ENCODE results near the gene CREBL2. TPM values are rescaled to one million over a fixed set of nuclear protein-coding genes. Genes with fewer than 3 reads are reported as not detected.

The CREBL2 gene
- total RNA-seq, 4 donors from 2014 or later, result 11.2 to 42.7 (median 26.4) TPM

DNA sequence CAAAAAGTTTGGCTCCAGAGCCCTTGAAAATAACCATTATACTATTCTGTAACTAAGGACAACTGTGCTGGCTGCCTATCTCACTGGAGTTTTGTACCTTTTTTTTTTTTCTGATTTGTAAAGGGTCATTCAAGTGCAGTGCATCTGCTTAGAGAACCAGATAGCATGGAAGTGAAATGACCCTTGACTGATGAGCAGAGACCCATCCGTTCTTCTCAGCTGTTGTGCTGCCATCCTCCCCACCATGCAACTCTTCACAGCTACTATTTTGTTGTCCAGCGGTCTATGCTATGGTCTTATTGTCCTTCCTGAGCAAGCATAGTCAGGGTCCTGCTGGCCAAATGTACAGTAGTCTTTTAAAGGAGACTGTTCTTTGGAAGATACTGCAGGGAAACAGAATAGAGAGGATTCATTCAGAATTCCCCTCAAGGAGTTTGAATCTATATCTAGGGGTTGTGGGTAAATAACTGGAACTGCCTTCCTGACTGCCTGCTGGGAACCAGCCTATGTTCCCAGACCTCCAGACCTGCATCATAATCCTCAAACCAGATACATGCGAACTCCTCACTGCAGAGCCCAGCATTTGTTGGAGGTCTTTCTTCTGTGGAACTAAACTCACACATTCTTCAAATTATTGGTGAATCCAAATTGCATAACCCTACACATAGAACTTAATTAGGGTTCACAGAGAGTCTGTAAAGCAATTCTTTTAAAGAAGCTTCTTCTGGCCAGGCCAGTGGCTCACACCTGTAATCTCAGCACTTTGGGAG, 43.2 kb downstream of the CREBL2 start:
- in situ Hi-C loops (cut with MboI; ENCODE audit: low pct_ligation_motif_present in 1 of 4, low pct_unique_long_range_greater_than_20kb in 1 of 4, low sequenced_read_pairs in 3 of 4) (no loop called here), intact Hi-C loops (cut with DNase I; ENCODE audit: low total_unique reads) (no loop called here)
- Histone ChIP-seq H3K9me3 (peaks cover under 1 to 3% of the 10 kb centered on the region in 2 donors), H3K4me3 (no peak overlapping the region), H3K36me3 (no peaks in the 10 kb centered on the region), H3K4me1 (peaks cover 0 to 9% (median 0%) of the 10 kb centered on the region in 4 donors), H3K27ac (no peak overlapping the region), H3K27me3 (no peaks in the 10 kb centered on the region)
- no peak for DNase-seq
- TF ChIP-seq POLR2A (IDR thresholded peaks at IDR 0.05), result no peak
- TF ChIP-seq EP300 (IDR thresholded peaks at IDR 0.05; ENCODE audit: low read depth), result no peak
- TF ChIP-seq POLR2AphosphoS5 (IDR thresholded peaks at IDR 0.05), result no peak
- TF ChIP-seq, protein P1, sequence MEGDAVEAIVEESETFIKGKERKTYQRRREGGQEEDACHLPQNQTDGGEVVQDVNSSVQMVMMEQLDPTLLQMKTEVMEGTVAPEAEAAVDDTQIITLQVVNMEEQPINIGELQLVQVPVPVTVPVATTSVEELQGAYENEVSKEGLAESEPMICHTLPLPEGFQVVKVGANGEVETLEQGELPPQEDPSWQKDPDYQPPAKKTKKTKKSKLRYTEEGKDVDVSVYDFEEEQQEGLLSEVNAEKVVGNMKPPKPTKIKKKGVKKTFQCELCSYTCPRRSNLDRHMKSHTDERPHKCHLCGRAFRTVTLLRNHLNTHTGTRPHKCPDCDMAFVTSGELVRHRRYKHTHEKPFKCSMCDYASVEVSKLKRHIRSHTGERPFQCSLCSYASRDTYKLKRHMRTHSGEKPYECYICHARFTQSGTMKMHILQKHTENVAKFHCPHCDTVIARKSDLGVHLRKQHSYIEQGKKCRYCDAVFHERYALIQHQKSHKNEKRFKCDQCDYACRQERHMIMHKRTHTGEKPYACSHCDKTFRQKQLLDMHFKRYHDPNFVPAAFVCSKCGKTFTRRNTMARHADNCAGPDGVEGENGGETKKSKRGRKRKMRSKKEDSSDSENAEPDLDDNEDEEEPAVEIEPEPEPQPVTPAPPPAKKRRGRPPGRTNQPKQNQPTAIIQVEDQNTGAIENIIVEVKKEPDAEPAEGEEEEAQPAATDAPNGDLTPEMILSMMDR (IDR thresholded peaks at IDR 0.05), result no peak
- WGBS, 2 donors (ENCODE audit: low coverage in 1 of 2), result 88 to 94% methylated on average over 3 of the region's 3 CpGs

DNA sequence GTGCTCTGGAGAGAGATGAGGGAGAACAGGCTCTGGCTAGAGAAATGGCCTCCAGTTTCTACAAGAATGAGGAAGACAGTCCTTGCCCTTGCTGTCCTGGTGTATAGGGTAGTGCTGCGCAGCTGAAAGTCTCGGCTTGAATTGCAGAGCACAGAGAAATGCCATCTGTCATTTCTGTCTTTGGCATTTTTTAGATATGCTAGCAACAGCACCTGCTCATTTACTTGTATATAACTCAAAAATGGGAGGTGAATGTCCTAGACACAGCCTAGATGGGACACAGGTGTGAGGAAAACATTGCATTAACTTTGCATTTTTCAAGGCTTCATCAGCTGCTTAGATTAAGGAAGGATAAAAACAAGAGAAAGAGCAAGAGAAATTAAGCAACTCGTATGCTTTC, 48.5 kb downstream of the CREBL2 start:
- H3K27me3 ChIP-seq, result no peaks in the 10 kb centered on the region
- DNase-seq, result no peak
- intact Hi-C loops (cut with DNase I; ENCODE audit: low total_unique reads), result loop anchor here (5.0 kb wide), 1 partner anchor 853 kb away; no protein-coding TSS in a partner anchor
- H3K9me3 ChIP-seq, result no peaks in the 10 kb centered on the region
- WGBS, 2 donors (ENCODE audit: low coverage in 1 of 2), result 41 to 89% methylated on average over 1 to 3 of the region's 3 CpGs
- H3K27ac ChIP-seq, result no peak overlapping the region
- no peaks in the 10 kb centered on the region for H3K36me3 ChIP-seq
- peaks cover 0 to 9% (median 0%) of the 10 kb centered on the region in 4 donors for H3K4me1 ChIP-seq
- TF ChIP-seq POLR2AphosphoS5 (IDR thresholded peaks at IDR 0.05), result no peak
- TF ChIP-seq, protein P1 (IDR thresholded peaks at IDR 0.05), result no peak
- TF ChIP-seq POLR2A (IDR thresholded peaks at IDR 0.05), result no peak
- TF ChIP-seq EP300 (IDR thresholded peaks at IDR 0.05; ENCODE audit: low read depth), result no peak
- no peak overlapping the region for H3K4me3 ChIP-seq
- in situ Hi-C loops (cut with MboI; ENCODE audit: low pct_ligation_motif_present in 1 of 4, low pct_unique_long_range_greater_than_20kb in 1 of 4, low sequenced_read_pairs in 3 of 4), result no loop called here

DNA sequence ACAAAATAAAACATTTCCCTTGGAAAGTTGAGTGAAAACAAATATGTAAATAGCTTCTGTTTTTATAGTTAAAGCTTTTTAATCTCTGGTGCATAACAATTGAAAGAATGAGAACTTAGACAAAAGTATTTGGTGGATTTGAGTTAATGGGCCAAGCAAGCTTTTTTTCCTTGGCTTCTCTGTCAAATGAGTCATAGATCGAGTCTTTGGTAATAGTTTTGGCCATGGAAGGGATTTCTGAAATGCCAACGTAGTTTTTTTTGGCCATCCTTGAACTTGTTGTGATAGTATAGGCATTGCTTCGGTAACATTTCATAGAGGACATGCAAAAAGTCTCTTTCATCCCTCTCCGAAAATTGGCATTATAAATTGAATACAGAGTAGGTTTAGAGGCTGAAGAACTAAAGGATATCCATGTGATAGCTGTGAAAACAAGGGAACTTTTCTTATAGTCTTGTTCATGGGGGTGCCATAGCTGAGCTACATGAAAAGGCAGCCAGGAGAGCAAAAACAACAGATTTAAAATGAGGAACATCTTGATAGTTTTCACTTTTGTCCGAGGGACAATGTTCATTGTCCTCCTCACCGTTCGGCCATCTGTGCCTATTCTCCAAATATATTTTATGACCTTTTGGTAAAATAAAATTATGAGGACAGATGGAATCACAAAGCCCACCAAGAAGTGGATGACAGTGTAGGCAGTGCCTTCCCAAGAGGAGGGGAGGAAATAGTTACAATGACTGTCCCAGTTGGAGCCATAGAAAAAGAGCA, 49.6 kb downstream of the CREBL2 start:
- no peak for TF ChIP-seq EP300 (IDR thresholded peaks at IDR 0.05; ENCODE audit: low read depth)
- TF ChIP-seq, protein P1 (IDR thresholded peaks at IDR 0.05), result no peak
- TF ChIP-seq POLR2AphosphoS5 (IDR thresholded peaks at IDR 0.05), result no peak
- no peak for TF ChIP-seq POLR2A (IDR thresholded peaks at IDR 0.05)
- Histone ChIP-seq H3K9me3 (no peaks in the 10 kb centered on the region), H3K27ac (no peak overlapping the region), H3K4me3 (no peak overlapping the region), H3K36me3 (no peaks in the 10 kb centered on the region), H3K4me1 (no peaks in the 10 kb centered on the region), H3K27me3 (no peaks in the 10 kb centered on the region)
- in situ Hi-C loops (cut with MboI; ENCODE audit: low pct_ligation_motif_present in 1 of 4, low pct_unique_long_range_greater_than_20kb in 1 of 4, low sequenced_read_pairs in 3 of 4) (no loop called here), intact Hi-C loops (cut with DNase I; ENCODE audit: low total_unique reads) (loop anchor here (5.0 kb wide), 1 partner anchor 854 kb away; no protein-coding TSS in a partner anchor)
- DNase-seq, result no peak
- 83 to 87% methylated on average over 7 of the region's 7 CpGs for WGBS, 2 donors (ENCODE audit: low coverage in 1 of 2)

GRCh38 chr12:12663644-12664294, 52.1 kb downstream of the CREBL2 start:
- 82 to 93% methylated on average over 8 to 15 of the region's 15 CpGs for WGBS, 2 donors (ENCODE audit: low coverage in 1 of 2)
- no peaks in the 10 kb centered on the region for H3K36me3 ChIP-seq
- H3K4me3 ChIP-seq, result no peak overlapping the region
- in situ Hi-C loops (cut with MboI; ENCODE audit: low pct_ligation_motif_present in 1 of 4, low pct_unique_long_range_greater_than_20kb in 1 of 4, low sequenced_read_pairs in 3 of 4) (no loop called here), intact Hi-C loops (cut with DNase I; ENCODE audit: low total_unique reads) (loop anchor here (5.0 kb wide), 1 partner anchor 856 kb away; no protein-coding TSS in a partner anchor)
- no peak overlapping the region for H3K27ac ChIP-seq
- no peaks in the 10 kb centered on the region for H3K4me1 ChIP-seq
- TF ChIP-seq POLR2AphosphoS5 (IDR thresholded peaks at IDR 0.05), result no peak
- DNase-seq, result no peak
- no peaks in the 10 kb centered on the region for H3K27me3 ChIP-seq
- H3K9me3 ChIP-seq, result no peaks in the 10 kb centered on the region

All from transverse colon (tissue), 4 donors.